Heart right ventricle (tissue), 16 donors: ENCODE measurements around the gene SLC26A6. TPM values are rescaled to one million over a fixed set of nuclear protein-coding genes. Genes with fewer than 3 reads are reported as not detected.

ENCODE experiments used
- ATAC-seq, 8 donors: fragments of 200-7000 bp; cut with Tn5 transposase; one replicate each; pipeline ENCODE4 v1.9.1; 2020; ENCODE audit warnings: mild to moderate bottlenecking in 8 of 8, moderate library complexity in 8 of 8, moderate number of reproducible peaks in 1 of 8
- DNase-seq, 2 donors: peaks; one replicate each; pipeline ENCODE4 v3.0.0-alpha.2; 2020
- H3K27ac ChIP-seq, 10 donors: fragments of 200-600 bp; sonication (generic) in 2 of 10; one replicate each; pipeline versions ENCODE4 v1.5.0 to v1.8.0; 2020 to 2022; ENCODE audit warnings: mild to moderate bottlenecking in 3 of 10
- H3K27me3 ChIP-seq, 7 donors: fragments of 200-600 bp; one replicate each; pipeline ENCODE4 v1.8.0; 2021 to 2022; ENCODE audit warnings: mild to moderate bottlenecking in 2 of 7
- H3K36me3 ChIP-seq, 9 donors: fragments of 200-600 bp; sonication (generic) in 1 of 9; one replicate each; pipeline versions ENCODE4 v1.5.0 to v1.8.0; 2020 to 2022; ENCODE audit warnings: mild to moderate bottlenecking in 2 of 9
- H3K4me1 ChIP-seq, 9 donors: fragments of 200-600 bp; sonication (generic) in 1 of 9; one replicate each; pipeline versions ENCODE4 v1.5.0 to v1.8.0; 2020 to 2022; ENCODE audit warnings: mild to moderate bottlenecking in 4 of 9
- H3K4me3 ChIP-seq, 10 donors: fragments of 200-600 bp; sonication (generic) in 2 of 10; one replicate each; pipeline versions ENCODE4 v1.5.0 to v1.8.0; 2020 to 2022; ENCODE audit warnings: mild to moderate bottlenecking in 7 of 10, moderate library complexity in 2 of 10
- H3K9me3 ChIP-seq, 11 donors: fragments of 200-600 bp in 10 of 11; sonication (generic) in 2 of 11; one replicate each; pipeline versions ENCODE4 v1.5.0 to v1.8.0; 2013 to 2022; ENCODE audit warnings: mild to moderate bottlenecking in 2 of 11, control low read depth in 1 of 11, moderate library complexity in 1 of 11
- WGBS, 2 donors: extraction: QIAGEN DNeasy Blood & Tissue Kit; methylation state at CpG; one replicate each; pipeline ENCODE4 v1.1.7; 2013; ENCODE audit warnings: inconsistent platforms in 1 of 2; 5-methylcytosine and 5-hydroxymethylcytosine counted together
- intact Hi-C, 10 donors: fragments of 100-400 bp; cut with DNase I; formaldehyde crosslinking; loops; one replicate each; pipeline versions ENCODE4 v1.11.1 to v1.14.2; 2022
- polyA plus RNA-seq, 2 donors: library from polyadenylated mRNA; stranded (reverse); fragments of 200-250 nt; gene quantifications; one replicate each; pipeline ENCODE4 v1.2.3, GENCODE V29; 2013
- total RNA-seq, 10 donors: library from RNA; stranded (reverse); fragmentation: NEBNext Ultra II Directional in 3 of 10; extraction: Animal tissue kit (Norgen Biotek cat#: 25700) in 3 of 10; gene quantifications; one replicate each; pipeline versions ENCODE4 v1.2.1 to v1.2.4, GENCODE V29; 2021 to 2023
- TF ChIP-seq, protein P1 (sequence below), 9 donors: fragments of 200-600 bp; sonication (generic) in 2 of 9; IDR thresholded peaks; one replicate each; pipeline versions ENCODE4 v1.5.0 to v1.8.0; 2021 to 2022; ENCODE audit warnings: antibody characterized with exemption in 9 of 9, mild to moderate bottlenecking in 5 of 9, moderate library complexity in 1 of 9
- donor health status: Arrhythmogenic right ventricular cardiomyopathy.
- donor health status: ischemic (EF 13 %, LVEDD 7.1; RV severe dilation, severe dysfunction).
- donor health status: healthy with polysubstance abuse.
- donor health status: DM: no; HTN: yes; CAD: no.
- donor health status: DM: no; HTN: no; CAD: no.
- donor health status: ischemic (EF 25% LVEDD 6.9; RV normal size, moderate dysfunction).
- donor health status: ischemic (EF 25% LVEDD 5.7; RV mildly dilated, moderate dysfunction).
- donor health status: healthy.
- donor health status: DM: yes; HTN: yes; CAD: no.
- donor health status: Ischemic cardiomyopathy.
- donor health status: ischemic (EF 35%, LVEDD 5.7; RV mildly dilated, moderate dysfunction).
- donor health status: nonischemic (EF 11% LVEDD 7.7; RV severe dilation, severe dysfunction).
- donor health status: DM: yes; HTN: yes; CAD: no.
- donor health status: PGD.
- donor health status: ischemic (EF 29% LVEDD 5.4; RV normal size, mild dysfunction).
- donor health status: nonischemic (EF 23%, LVEDD 6.1; RV moderate dilation, normal function).

Gene SLC26A6
- total and polyA plus RNA-seq, 12 donors: 5.2 to 25.4 (median 10.3) TPM

DNA sequence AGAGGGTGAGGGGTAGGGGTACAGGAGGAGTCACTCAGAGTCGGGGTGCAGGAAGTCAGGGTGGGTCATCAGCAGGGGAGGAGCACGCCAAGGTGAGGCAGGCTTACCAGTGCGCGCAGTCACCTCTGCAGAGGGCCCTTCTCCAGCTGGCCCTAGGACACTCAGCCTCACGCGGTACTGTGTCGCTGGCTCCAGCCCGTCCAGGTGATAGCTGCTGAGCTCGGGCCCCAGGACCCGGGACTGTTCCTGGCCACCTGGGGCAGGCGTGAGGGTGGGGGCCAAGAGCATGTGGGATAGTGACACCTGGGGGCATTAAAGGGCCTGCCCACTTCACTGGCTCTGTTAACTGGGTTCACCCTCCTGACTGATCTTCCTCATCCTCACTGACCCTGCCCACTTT, 47.6 kb downstream of the SLC26A6 start:
- Histone ChIP-seq H3K27ac (no peak overlapping the region), H3K9me3 (no peaks in the 10 kb centered on the region), H3K27me3 (no peaks in the 10 kb centered on the region), H3K4me3 (no peak overlapping the region), H3K36me3 (peaks cover 0 to 34% (median 0%) of the 10 kb centered on the region in 9 donors), H3K4me1 (no peaks in the 10 kb centered on the region)
- WGBS, 2 donors: 81 to 83% methylated on average over 11 of the region's 11 CpGs
- DNase-seq (no peak), ATAC-seq (no peak)
- intact Hi-C loops: no loop called here
- TF ChIP-seq, protein P1, sequence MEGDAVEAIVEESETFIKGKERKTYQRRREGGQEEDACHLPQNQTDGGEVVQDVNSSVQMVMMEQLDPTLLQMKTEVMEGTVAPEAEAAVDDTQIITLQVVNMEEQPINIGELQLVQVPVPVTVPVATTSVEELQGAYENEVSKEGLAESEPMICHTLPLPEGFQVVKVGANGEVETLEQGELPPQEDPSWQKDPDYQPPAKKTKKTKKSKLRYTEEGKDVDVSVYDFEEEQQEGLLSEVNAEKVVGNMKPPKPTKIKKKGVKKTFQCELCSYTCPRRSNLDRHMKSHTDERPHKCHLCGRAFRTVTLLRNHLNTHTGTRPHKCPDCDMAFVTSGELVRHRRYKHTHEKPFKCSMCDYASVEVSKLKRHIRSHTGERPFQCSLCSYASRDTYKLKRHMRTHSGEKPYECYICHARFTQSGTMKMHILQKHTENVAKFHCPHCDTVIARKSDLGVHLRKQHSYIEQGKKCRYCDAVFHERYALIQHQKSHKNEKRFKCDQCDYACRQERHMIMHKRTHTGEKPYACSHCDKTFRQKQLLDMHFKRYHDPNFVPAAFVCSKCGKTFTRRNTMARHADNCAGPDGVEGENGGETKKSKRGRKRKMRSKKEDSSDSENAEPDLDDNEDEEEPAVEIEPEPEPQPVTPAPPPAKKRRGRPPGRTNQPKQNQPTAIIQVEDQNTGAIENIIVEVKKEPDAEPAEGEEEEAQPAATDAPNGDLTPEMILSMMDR (IDR thresholded peaks at IDR 0.05): no peak

DNA sequence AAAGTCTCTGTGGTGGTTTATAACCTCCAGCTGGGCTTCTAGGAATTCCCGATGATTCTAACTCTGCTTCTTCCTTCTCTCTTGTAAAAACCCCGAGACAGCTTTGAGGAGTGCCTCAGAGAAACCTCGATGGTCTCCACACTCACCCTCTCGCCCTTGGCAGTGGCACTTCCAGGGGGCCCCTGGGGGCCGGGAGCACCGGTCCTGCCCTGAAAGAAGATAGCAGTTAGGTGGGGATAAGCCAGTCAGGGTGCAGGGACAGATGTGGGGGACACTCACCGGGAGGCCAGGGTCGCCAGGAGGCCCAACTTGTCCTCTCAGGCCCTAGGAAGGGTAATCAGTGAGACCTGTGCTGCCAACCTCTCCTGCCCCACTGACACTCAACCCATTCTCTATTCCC, 49.9 kb downstream of the SLC26A6 start:
- no peak overlapping the region for H3K27ac ChIP-seq
- TF ChIP-seq, protein P1 (IDR thresholded peaks at IDR 0.05): no peak
- ATAC-seq (no peak), DNase-seq (no peak)
- no peaks in the 10 kb centered on the region for H3K9me3 ChIP-seq
- no peak overlapping the region for H3K4me3 ChIP-seq
- H3K27me3 ChIP-seq: no peaks in the 10 kb centered on the region
- no peaks in the 10 kb centered on the region for H3K4me1 ChIP-seq
- intact Hi-C loops: no loop called here
- WGBS, 2 donors: 81 to 90% methylated on average over 8 of the region's 8 CpGs
- peaks cover 0 to 34% (median 0%) of the 10 kb centered on the region in 9 donors for H3K36me3 ChIP-seq

DNA sequence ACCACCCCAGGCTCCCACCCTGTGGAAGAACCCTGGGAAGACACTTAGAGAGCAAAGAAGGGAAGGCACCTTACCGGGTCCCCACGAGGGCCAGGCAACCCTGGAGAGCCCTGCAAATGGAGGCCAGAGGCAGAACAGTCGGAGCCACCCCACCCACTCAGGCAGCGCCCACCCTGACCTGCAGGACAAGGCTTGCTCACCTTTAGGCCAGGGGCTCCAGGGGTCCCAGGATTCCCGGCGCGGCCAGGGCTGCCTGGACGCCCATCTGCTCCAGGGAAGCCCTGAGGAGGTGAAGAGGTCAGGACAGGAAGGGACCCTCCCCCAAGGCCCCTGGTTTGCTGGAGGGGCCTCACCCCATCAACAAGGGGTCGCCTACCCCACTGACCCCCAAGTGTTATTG, 50.4 kb downstream of the SLC26A6 start:
- intact Hi-C loops: no loop called here
- no peaks in the 10 kb centered on the region for H3K4me1 ChIP-seq
- 88 to 91% methylated on average over 9 of the region's 9 CpGs for WGBS, 2 donors
- H3K27ac ChIP-seq: no peak overlapping the region
- H3K36me3 ChIP-seq: peaks cover 0 to 34% (median 0%) of the 10 kb centered on the region in 9 donors
- H3K9me3 ChIP-seq: no peaks in the 10 kb centered on the region
- H3K27me3 ChIP-seq: no peaks in the 10 kb centered on the region
- no peak overlapping the region for H3K4me3 ChIP-seq
- DNase-seq (no peak), ATAC-seq (no peak)
- TF ChIP-seq, protein P1 (IDR thresholded peaks at IDR 0.05): no peak

DNA sequence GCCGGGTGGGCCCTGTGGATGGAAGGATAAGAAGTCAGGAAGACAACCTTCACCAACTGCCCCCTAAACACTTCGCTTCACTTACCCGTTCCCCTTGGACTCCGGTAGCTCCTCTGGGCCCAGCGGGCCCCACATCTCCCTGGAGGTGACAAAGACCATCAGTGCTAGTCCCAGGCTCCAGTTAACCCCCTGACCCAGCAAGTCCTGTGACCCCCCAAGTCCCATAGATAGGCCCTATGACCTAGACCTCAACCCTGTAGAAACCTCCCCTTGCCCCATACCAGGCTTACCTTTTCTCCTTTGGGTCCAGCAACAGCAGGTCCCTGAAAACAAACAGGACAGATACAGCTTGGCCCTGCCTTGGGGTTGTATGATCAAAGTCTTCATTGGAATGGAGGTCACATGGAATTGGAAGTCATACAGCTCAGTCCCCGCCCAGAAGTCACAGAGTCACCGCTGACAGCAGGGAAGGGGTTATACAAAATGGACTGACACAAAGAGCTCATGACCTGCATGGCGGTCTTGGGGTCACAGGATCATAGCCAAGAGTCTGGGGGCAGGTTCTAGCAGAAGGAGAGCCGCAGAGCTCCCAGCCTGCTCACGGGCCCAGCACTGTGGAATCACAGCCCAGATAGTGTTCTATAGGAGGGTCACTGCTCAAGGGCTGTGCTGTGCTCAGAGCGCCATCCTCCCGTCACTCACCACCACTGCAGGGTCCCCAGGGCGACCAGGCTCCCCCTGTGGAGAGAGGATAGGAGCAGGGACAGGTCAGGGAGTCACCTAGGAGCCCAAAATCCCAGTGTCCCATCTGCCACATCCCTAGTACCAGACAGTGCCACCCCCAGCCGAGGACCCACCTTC, 53.4 kb downstream of the SLC26A6 start:
- ATAC-seq (no peak), DNase-seq (no peak)
- 91 to 93% methylated on average over 14 of the region's 14 CpGs for WGBS, 2 donors
- no peaks in the 10 kb centered on the region for H3K4me1 ChIP-seq
- peaks cover 0 to 43% (median 0%) of the 10 kb centered on the region in 9 donors for H3K36me3 ChIP-seq
- intact Hi-C loops: no loop called here
- no peaks in the 10 kb centered on the region for H3K27me3 ChIP-seq
- no peak overlapping the region for H3K4me3 ChIP-seq
- no peaks in the 10 kb centered on the region for H3K9me3 ChIP-seq
- TF ChIP-seq, protein P1 (IDR thresholded peaks at IDR 0.05): no peak
- H3K27ac ChIP-seq: no peak overlapping the region
